ENCODE data around the gene GUCA1C. TPM values are rescaled to one million over a fixed set of nuclear protein-coding genes. Genes with fewer than 3 reads are reported as not detected.

Gene GUCA1C
- total and polyA plus RNA-seq, 2 of the 8 experiments (the other 6 are each of a cell fraction or from before 2014, with no cell fraction given): not detected

- no peaks in the 10 kb centered on the region for H3K27me3 ChIP-seq (replicated peaks in 1 of 4; ENCODE audit: control insufficient read depth in 3 of 4, extremely low read depth in 1 of 4, insufficient read depth in 3 of 4, low read length in 3 of 4)
- no peak overlapping the region for H3K4me2 ChIP-seq (ENCODE audit: insufficient read depth in 1 of 2, low read depth in 2 of 2, low read length in 2 of 2)
- no peak overlapping the region for H3K56ac ChIP-seq (replicated peaks; ENCODE audit: insufficient read length, low read depth, low read length)
- WGBS, 2 experiments (ENCODE audit: extremely low coverage in 1 of 2, insufficient coverage in 1 of 2, insufficient read length in 1 of 2, insufficient replicate concordance in 2 of 2, low coverage in 1 of 2, low lambda C conversion rate in 2 of 2, missing lambda C conversion rate in 1 of 2): 95% methylated on average over 3 of the region's 3 CpGs; no CpG with 5 or more reads in 1 of the 2 experiments
- no peak overlapping the region for H2BK15ac ChIP-seq (ENCODE audit: low read length)
- no peak overlapping the region for H4K91ac ChIP-seq (replicated peaks; ENCODE audit: insufficient read length, low read length)
- H3K79me2 ChIP-seq (ENCODE audit: control insufficient read depth in 1 of 2, insufficient read depth in 2 of 2, low read length in 2 of 2): no peaks in the 10 kb centered on the region
- FAIRE-seq: no peak
- no peak overlapping the region for H3K9ac ChIP-seq (replicated peaks in 1 of 4; ENCODE audit: extremely low read depth in 1 of 4, low read depth in 3 of 4, low read length in 3 of 4)
- no peak overlapping the region for H2AK5ac ChIP-seq (ENCODE audit: low read depth, low read length)
- no peak for DNase-seq (ENCODE audit: low read depth in 1 of 2, low spot score in 2 of 2)
- no peaks in the 10 kb centered on the region for H3K36me3 ChIP-seq (ENCODE audit: control insufficient read depth in 2 of 4, insufficient read depth in 4 of 4, low read length in 3 of 4)
- H3K27ac ChIP-seq (ENCODE audit: low read depth, low read length): no peak overlapping the region
- H4K8ac ChIP-seq (ENCODE audit: extremely low read depth, insufficient read depth, low read length): no peak overlapping the region
- no peak overlapping the region for H4K5ac ChIP-seq (ENCODE audit: insufficient read length, low read depth, low read length)
- TF ChIP-seq SP4 (IDR thresholded peaks at IDR 0.05; ENCODE audit: low read length) (no peak), POLR2AphosphoS5 (IDR thresholded peaks at IDR 0.05; ENCODE audit: low read depth, low read length) (no peak), TAF1 (IDR thresholded peaks at IDR 0.05; ENCODE audit: low read depth, low read length) (no peak), CTCF (IDR thresholded peaks at IDR 0.05; ENCODE audit: control extremely low read depth in 1 of 3, insufficient read depth in 1 of 3, low read depth in 1 of 3, low read length in 3 of 3) (no peak)
- no peaks in the 10 kb centered on the region for H3K79me1 ChIP-seq (ENCODE audit: low read depth, low read length)
- no peaks in the 10 kb centered on the region for H4K20me1 ChIP-seq (replicated peaks in 1 of 2; ENCODE audit: control insufficient read depth in 1 of 2, insufficient read depth in 2 of 2, low read length in 2 of 2)
- POLR2A ChIA-PET (ENCODE audit: partially characterized antibody): no interaction called here
- no peak overlapping the region for H2BK120ac ChIP-seq (replicated peaks; ENCODE audit: low read depth, low read length)
- no peak overlapping the region for H3K18ac ChIP-seq (ENCODE audit: extremely low read depth, low read length)
- no peak overlapping the region for H2BK12ac ChIP-seq (ENCODE audit: low read depth, low read length)
- no peak overlapping the region for H2BK20ac ChIP-seq (ENCODE audit: low read length)
- H3K23ac ChIP-seq (ENCODE audit: insufficient read length): no peak overlapping the region
- H3K4me3 ChIP-seq (ENCODE audit: extremely low read depth in 1 of 4, insufficient read depth in 2 of 4, low read depth in 3 of 4, low read length in 4 of 4): no peak overlapping the region
- CTCF ChIA-PET (ENCODE audit: partially characterized antibody): interaction anchor here (1.9 kb wide), 1 partner anchor 9 kb away, joined by 7 read pairs; no protein-coding TSS in a partner anchor
- no peak overlapping the region for H2BK5ac ChIP-seq (ENCODE audit: low read depth, low read length)
- H3K9me3 ChIP-seq (ENCODE audit: insufficient read depth in 2 of 2, low read depth in 1 of 2, low read length in 1 of 2): no peaks in the 10 kb centered on the region
- no peak overlapping the region for H3K14ac ChIP-seq (ENCODE audit: insufficient read length)
- H3K4ac ChIP-seq (replicated peaks; ENCODE audit: insufficient read length, low read depth, low read length): no peak overlapping the region
- H3K23me2 ChIP-seq (ENCODE audit: low read depth, low read length): no peaks in the 10 kb centered on the region
- no peaks in the 10 kb centered on the region for H3K4me1 ChIP-seq (replicated peaks in 1 of 4; ENCODE audit: control insufficient read depth in 3 of 4, insufficient read depth in 4 of 4, low read length in 3 of 4)
- H2AFZ ChIP-seq (ENCODE audit: low read length): no peak overlapping the region
Observed at GRCh38 chr3:108918866-108919265, 34.8 kb downstream of the GUCA1C start.
